ENCODE measurements around the gene B4GALNT3.

B4GALNT3 gene

GRCh38 chr12:467591-467990 is 7.9 kb downstream of the B4GALNT3 start:
- DNase-seq (ENCODE audit: low read depth in 2 of 2) = no peak

GRCh38 chr12:468671-469389 is 9.1 kb downstream of the B4GALNT3 start:
- no peak for DNase-seq (ENCODE audit: low read depth in 2 of 2)

GRCh38 chr12:470133-470532 is 10.4 kb downstream of the B4GALNT3 start:
- no peak for DNase-seq (ENCODE audit: low read depth in 2 of 2)

- no peak for DNase-seq (ENCODE audit: low read depth in 2 of 2)
Observed at GRCh38 chr12:473198-473597, 13.5 kb downstream of the B4GALNT3 start.

GRCh38 chr12:473863-474577 is 14.3 kb downstream of the B4GALNT3 start:
- DNase-seq (ENCODE audit: low read depth in 2 of 2) = no peak

GRCh38 chr12:475286-475685 is 15.5 kb downstream of the B4GALNT3 start:
- no peak for DNase-seq (ENCODE audit: low read depth in 2 of 2)

GRCh38 chr12:479161-479560 is 19.4 kb downstream of the B4GALNT3 start:
- no peak for DNase-seq (ENCODE audit: low read depth in 2 of 2)

GRCh38 chr12:480831-481816 is 21.4 kb downstream of the B4GALNT3 start:
- DNase-seq (ENCODE audit: low read depth in 2 of 2) = no peak

- DNase-seq (ENCODE audit: low read depth in 2 of 2) = no peak
Observed at GRCh38 chr12:482061-482460, 22.3 kb downstream of the B4GALNT3 start.

- DNase-seq (ENCODE audit: low read depth in 2 of 2) = no peak
Observed at GRCh38 chr12:484096-484495, 24.4 kb downstream of the B4GALNT3 start.

GRCh38 chr12:490260-490659 is 30.5 kb downstream of the B4GALNT3 start:
- DNase-seq (ENCODE audit: low read depth in 2 of 2) = no peak

GRCh38 chr12:495466-495865 is 35.7 kb downstream of the B4GALNT3 start:
- DNase-seq (ENCODE audit: low read depth in 2 of 2) = no peak

- no peak for DNase-seq (ENCODE audit: low read depth in 2 of 2)
Observed at GRCh38 chr12:496736-497135, 37.0 kb downstream of the B4GALNT3 start.

- DNase-seq (ENCODE audit: low read depth in 2 of 2) = no peak
Observed at GRCh38 chr12:497501-498160, 37.9 kb downstream of the B4GALNT3 start.

GRCh38 chr12:499837-500458 is 40.2 kb downstream of the B4GALNT3 start:
- DNase-seq (ENCODE audit: low read depth in 2 of 2) = no peak

GRCh38 chr12:501722-502447 is 42.1 kb downstream of the B4GALNT3 start:
- DNase-seq (ENCODE audit: low read depth in 2 of 2) = no peak

GRCh38 chr12:503111-503761 is 43.5 kb downstream of the B4GALNT3 start:
- DNase-seq (ENCODE audit: low read depth in 2 of 2) = no peak

- no peak for DNase-seq (ENCODE audit: low read depth in 2 of 2)
Observed at GRCh38 chr12:505221-505620, 45.5 kb downstream of the B4GALNT3 start.

- DNase-seq (ENCODE audit: low read depth in 2 of 2) = no peak
Observed at GRCh38 chr12:507391-507796, 47.7 kb downstream of the B4GALNT3 start.

GRCh38 chr12:508145-508544 is 48.4 kb downstream of the B4GALNT3 start:
- no peak for DNase-seq (ENCODE audit: low read depth in 2 of 2)
